Embryonic facial prominence (tissue), 1 donor: ENCODE data around the gene NOVA2.
A peak's percentile ranks its signal among the peaks of the same experiment; 100 is the strongest.

Source experiments
- DNase-seq: peaks from one replicate; pipeline ENCODE4 v3.0.0-alpha.2; 2016; ENCODE audit errors: extremely low spot score

NOVA2 gene

GRCh38 chr19:45962021-45962420 lies 11.6 kb downstream of the NOVA2 start:
- DNase-seq = no peak

GRCh38 chr19:45960595-45961235 lies 12.9 kb downstream of the NOVA2 start:
- DNase-seq = no peak

GRCh38 chr19:45959517-45960025 lies 14.1 kb downstream of the NOVA2 start:
- no peak for DNase-seq

GRCh38 chr19:45958769-45959516 lies 14.7 kb downstream of the NOVA2 start:
- DNase-seq = no peak

GRCh38 chr19:45958320-45958719 lies 15.3 kb downstream of the NOVA2 start:
- no peak for DNase-seq

- no peak for DNase-seq
Measured at GRCh38 chr19:45955905-45956608, 17.6 kb downstream of the NOVA2 start.

- no peak for DNase-seq
Measured at GRCh38 chr19:45954156-45954555, 19.5 kb downstream of the NOVA2 start.

GRCh38 chr19:45953676-45954075 lies 20.0 kb downstream of the NOVA2 start:
- DNase-seq = no peak

- peak; percentile 34 for DNase-seq
Measured at GRCh38 chr19:45952686-45953505, 20.8 kb downstream of the NOVA2 start.

- DNase-seq = no peak
Measured at GRCh38 chr19:45952341-45952685, 21.4 kb downstream of the NOVA2 start.

- DNase-seq = no peak
Measured at GRCh38 chr19:45947926-45948325, 25.7 kb downstream of the NOVA2 start.

- DNase-seq = no peak
Measured at GRCh38 chr19:45940515-45940805, 33.2 kb downstream of the NOVA2 start.

- DNase-seq = no peak
Measured at GRCh38 chr19:45939792-45940514, 33.7 kb downstream of the NOVA2 start.

- DNase-seq = no peak
Measured at GRCh38 chr19:45938733-45939319, 34.8 kb downstream of the NOVA2 start.

GRCh38 chr19:45935267-45935666 lies 38.4 kb downstream of the NOVA2 start:
- no peak for DNase-seq

GRCh38 chr19:45934551-45935230 lies 39.0 kb downstream of the NOVA2 start:
- no peak for DNase-seq

- no peak for DNase-seq
Measured at GRCh38 chr19:45933759-45934158, 39.9 kb downstream of the NOVA2 start.

- no peak for DNase-seq
Measured at GRCh38 chr19:45931055-45931454, 42.6 kb downstream of the NOVA2 start.

GRCh38 chr19:45929247-45929646 lies 44.4 kb downstream of the NOVA2 start:
- DNase-seq = no peak

GRCh38 chr19:45927565-45928261 lies 46.0 kb downstream of the NOVA2 start:
- peak; percentile 62 for DNase-seq
